ENCODE results near the gene PPP4C.

Gene PPP4C

GRCh38 chr16:30054959-30055553 is 20.7 kb upstream of the PPP4C start:
- no peak for DNase-seq (ENCODE audit: low read depth, low spot score)

GRCh38 chr16:30060346-30060745 is 15.4 kb upstream of the PPP4C start:
- DNase-seq (ENCODE audit: low read depth, low spot score), result no peak

GRCh38 chr16:30060836-30061554 is 14.8 kb upstream of the PPP4C start:
- DNase-seq (ENCODE audit: low read depth, low spot score), result no peak

- DNase-seq (ENCODE audit: low read depth, low spot score), result no peak
These were observed 12.4 kb upstream of the PPP4C start for GRCh38 chr16:30063278-30063892.

GRCh38 chr16:30063893-30064728 is 11.7 kb upstream of the PPP4C start:
- DNase-seq (ENCODE audit: low read depth, low spot score), result peak; percentile 37

- DNase-seq (ENCODE audit: low read depth, low spot score), result no peak
These were observed 11.1 kb upstream of the PPP4C start for GRCh38 chr16:30064729-30065101.

- peak; percentile 90 for DNase-seq (ENCODE audit: low read depth, low spot score)
These were observed 10.5 kb upstream of the PPP4C start, which contains the start of gene ALDOA for GRCh38 chr16:30065102-30065942. ALDOA (plus strand) TSS chr16:30065760; CDS start chr16:30066898, 1,138 bp downstream.

GRCh38 chr16:30065943-30066760 is 9.6 kb upstream of the PPP4C start:
- DNase-seq (ENCODE audit: low read depth, low spot score), result no peak

- DNase-seq (ENCODE audit: low read depth, low spot score), result no peak
These were observed 8.8 kb upstream of the PPP4C start for GRCh38 chr16:30066761-30067583.

GRCh38 chr16:30067584-30067916 is 8.2 kb upstream of the PPP4C start:
- DNase-seq (ENCODE audit: low read depth, low spot score), result no peak

GRCh38 chr16:30068333-30068732 is 7.5 kb upstream of the PPP4C start:
- DNase-seq (ENCODE audit: low read depth, low spot score), result no peak

- DNase-seq (ENCODE audit: low read depth, low spot score), result no peak
These were observed 6.8 kb upstream of the PPP4C start for GRCh38 chr16:30068750-30069610.

GRCh38 chr16:30069611-30070462 is 6.0 kb upstream of the PPP4C start:
- DNase-seq (ENCODE audit: low read depth, low spot score), result no peak

GRCh38 chr16:30070490-30070889 is 5.3 kb upstream of the PPP4C start:
- DNase-seq (ENCODE audit: low read depth, low spot score), result no peak

- no peak for DNase-seq (ENCODE audit: low read depth, low spot score)
These were observed 540 bp downstream of the PPP4C start for GRCh38 chr16:30076276-30076791.

- no peak for DNase-seq (ENCODE audit: low read depth, low spot score)
These were observed 1.9 kb downstream of the PPP4C start for GRCh38 chr16:30077656-30078055.

- no peak for DNase-seq (ENCODE audit: low read depth, low spot score)
These were observed 3.0 kb downstream of the PPP4C start for GRCh38 chr16:30078744-30079143.
